Heart right ventricle (tissue), 16 donors: ENCODE results near the gene ANO7. TPM values are rescaled to one million over a fixed set of nuclear protein-coding genes. Genes with fewer than 3 reads are reported as not detected.

ENCODE experiments used
- ATAC-seq, 8 donors: fragments of 200-7000 bp; cut with Tn5 transposase; one replicate each; pipeline ENCODE4 v1.9.1; 2020; ENCODE audit warnings: mild to moderate bottlenecking in 8 of 8, moderate library complexity in 8 of 8, moderate number of reproducible peaks in 1 of 8
- DNase-seq, 2 donors: peaks; one replicate each; pipeline ENCODE4 v3.0.0-alpha.2; 2020
- H3K27ac ChIP-seq, 10 donors: fragments of 200-600 bp; sonication (generic) in 2 of 10; one replicate each; pipeline versions ENCODE4 v1.5.0 to v1.8.0; 2020 to 2022; ENCODE audit warnings: mild to moderate bottlenecking in 3 of 10
- H3K27me3 ChIP-seq, 7 donors: fragments of 200-600 bp; one replicate each; pipeline ENCODE4 v1.8.0; 2021 to 2022; ENCODE audit warnings: mild to moderate bottlenecking in 2 of 7
- H3K36me3 ChIP-seq, 9 donors: fragments of 200-600 bp; sonication (generic) in 1 of 9; one replicate each; pipeline versions ENCODE4 v1.5.0 to v1.8.0; 2020 to 2022; ENCODE audit warnings: mild to moderate bottlenecking in 2 of 9
- H3K4me1 ChIP-seq, 9 donors: fragments of 200-600 bp; sonication (generic) in 1 of 9; one replicate each; pipeline versions ENCODE4 v1.5.0 to v1.8.0; 2020 to 2022; ENCODE audit warnings: mild to moderate bottlenecking in 4 of 9
- H3K4me3 ChIP-seq, 10 donors: fragments of 200-600 bp; sonication (generic) in 2 of 10; one replicate each; pipeline versions ENCODE4 v1.5.0 to v1.8.0; 2020 to 2022; ENCODE audit warnings: mild to moderate bottlenecking in 7 of 10, moderate library complexity in 2 of 10
- H3K9me3 ChIP-seq, 11 donors: fragments of 200-600 bp in 10 of 11; sonication (generic) in 2 of 11; one replicate each; pipeline versions ENCODE4 v1.5.0 to v1.8.0; 2013 to 2022; ENCODE audit warnings: mild to moderate bottlenecking in 2 of 11, control low read depth in 1 of 11, moderate library complexity in 1 of 11
- WGBS, 2 donors: extraction: QIAGEN DNeasy Blood & Tissue Kit; methylation state at CpG; one replicate each; pipeline ENCODE4 v1.1.7; 2013; ENCODE audit warnings: inconsistent platforms in 1 of 2; 5-methylcytosine and 5-hydroxymethylcytosine counted together
- intact Hi-C, 10 donors: fragments of 100-400 bp; cut with DNase I; formaldehyde crosslinking; loops; one replicate each; pipeline versions ENCODE4 v1.11.1 to v1.14.2; 2022
- polyA plus RNA-seq, 2 donors: library from polyadenylated mRNA; stranded (reverse); fragments of 200-250 nt; gene quantifications; one replicate each; pipeline ENCODE4 v1.2.3, GENCODE V29; 2013
- total RNA-seq, 10 donors: library from RNA; stranded (reverse); fragmentation: NEBNext Ultra II Directional in 3 of 10; extraction: Animal tissue kit (Norgen Biotek cat#: 25700) in 3 of 10; gene quantifications; one replicate each; pipeline versions ENCODE4 v1.2.1 to v1.2.4, GENCODE V29; 2021 to 2023
- TF ChIP-seq, protein P1 (sequence below), 9 donors: fragments of 200-600 bp; sonication (generic) in 2 of 9; IDR thresholded peaks; one replicate each; pipeline versions ENCODE4 v1.5.0 to v1.8.0; 2021 to 2022; ENCODE audit warnings: antibody characterized with exemption in 9 of 9, mild to moderate bottlenecking in 5 of 9, moderate library complexity in 1 of 9
- donor health status: Arrhythmogenic right ventricular cardiomyopathy.
- donor health status: ischemic (EF 13 %, LVEDD 7.1; RV severe dilation, severe dysfunction).
- donor health status: healthy with polysubstance abuse.
- donor health status: DM: no; HTN: yes; CAD: no.
- donor health status: DM: no; HTN: no; CAD: no.
- donor health status: ischemic (EF 25% LVEDD 6.9; RV normal size, moderate dysfunction).
- donor health status: ischemic (EF 25% LVEDD 5.7; RV mildly dilated, moderate dysfunction).
- donor health status: healthy.
- donor health status: DM: yes; HTN: yes; CAD: no.
- donor health status: Ischemic cardiomyopathy.
- donor health status: ischemic (EF 35%, LVEDD 5.7; RV mildly dilated, moderate dysfunction).
- donor health status: nonischemic (EF 11% LVEDD 7.7; RV severe dilation, severe dysfunction).
- donor health status: DM: yes; HTN: yes; CAD: no.
- donor health status: PGD.
- donor health status: ischemic (EF 29% LVEDD 5.4; RV normal size, mild dysfunction).
- donor health status: nonischemic (EF 23%, LVEDD 6.1; RV moderate dilation, normal function).

Gene ANO7
- total and polyA plus RNA-seq, 12 donors: 0.61 to 3.0 (median 1.6) TPM

DNA sequence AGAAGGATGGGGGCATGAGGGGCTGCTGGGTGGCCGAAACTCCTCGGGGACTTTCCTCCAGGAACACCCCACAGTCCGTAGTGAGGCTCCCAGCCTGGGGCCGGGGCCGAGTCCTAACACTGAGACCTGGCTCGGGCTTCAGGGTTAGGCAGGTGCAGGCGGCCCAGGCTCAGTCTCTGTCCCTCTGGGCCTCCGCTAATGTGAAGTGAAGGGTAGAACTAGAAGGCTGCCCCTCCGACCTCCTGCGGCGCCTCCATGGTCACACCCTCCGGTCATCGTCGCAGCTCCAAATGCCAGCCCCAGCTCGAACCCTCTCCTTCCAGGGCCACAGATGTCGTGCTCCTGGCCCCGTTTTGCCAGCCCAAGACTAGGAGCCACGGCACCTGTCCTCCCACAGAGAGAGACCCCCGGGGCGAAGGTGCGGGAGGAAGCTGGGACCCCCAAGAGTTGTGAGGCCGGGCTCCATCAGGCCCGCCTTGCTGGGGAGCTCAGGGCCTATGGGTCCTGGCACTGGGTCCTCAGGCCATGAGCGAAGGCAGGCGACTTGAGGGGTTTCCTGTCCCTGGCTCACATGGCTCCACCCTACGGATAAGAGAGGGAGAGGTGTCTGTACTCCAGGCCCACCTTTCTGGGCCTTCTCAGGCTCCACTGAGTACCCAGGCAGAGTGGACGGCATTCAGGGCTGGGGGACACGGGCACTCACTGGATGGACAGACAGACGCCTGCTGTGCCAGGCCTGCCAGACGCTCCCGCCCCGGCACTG is 797 bp downstream of the ANO7 start:
- WGBS, 2 donors: 89 to 90% methylated on average over 32 of the region's 32 CpGs
- Histone ChIP-seq H3K4me3 (no peak overlapping the region), H3K36me3 (no peaks in the 10 kb centered on the region), H3K27ac (no peak overlapping the region), H3K9me3 (no peaks in the 10 kb centered on the region), H3K27me3 (peaks cover 0 to 9% (median 0%) of the 10 kb centered on the region in 7 donors), H3K4me1 (no peaks in the 10 kb centered on the region)
- ATAC-seq: no peak
- TF ChIP-seq, protein P1, sequence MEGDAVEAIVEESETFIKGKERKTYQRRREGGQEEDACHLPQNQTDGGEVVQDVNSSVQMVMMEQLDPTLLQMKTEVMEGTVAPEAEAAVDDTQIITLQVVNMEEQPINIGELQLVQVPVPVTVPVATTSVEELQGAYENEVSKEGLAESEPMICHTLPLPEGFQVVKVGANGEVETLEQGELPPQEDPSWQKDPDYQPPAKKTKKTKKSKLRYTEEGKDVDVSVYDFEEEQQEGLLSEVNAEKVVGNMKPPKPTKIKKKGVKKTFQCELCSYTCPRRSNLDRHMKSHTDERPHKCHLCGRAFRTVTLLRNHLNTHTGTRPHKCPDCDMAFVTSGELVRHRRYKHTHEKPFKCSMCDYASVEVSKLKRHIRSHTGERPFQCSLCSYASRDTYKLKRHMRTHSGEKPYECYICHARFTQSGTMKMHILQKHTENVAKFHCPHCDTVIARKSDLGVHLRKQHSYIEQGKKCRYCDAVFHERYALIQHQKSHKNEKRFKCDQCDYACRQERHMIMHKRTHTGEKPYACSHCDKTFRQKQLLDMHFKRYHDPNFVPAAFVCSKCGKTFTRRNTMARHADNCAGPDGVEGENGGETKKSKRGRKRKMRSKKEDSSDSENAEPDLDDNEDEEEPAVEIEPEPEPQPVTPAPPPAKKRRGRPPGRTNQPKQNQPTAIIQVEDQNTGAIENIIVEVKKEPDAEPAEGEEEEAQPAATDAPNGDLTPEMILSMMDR (IDR thresholded peaks at IDR 0.05): no peak
- DNase-seq: no peak
- intact Hi-C loops: no loop called here

DNA sequence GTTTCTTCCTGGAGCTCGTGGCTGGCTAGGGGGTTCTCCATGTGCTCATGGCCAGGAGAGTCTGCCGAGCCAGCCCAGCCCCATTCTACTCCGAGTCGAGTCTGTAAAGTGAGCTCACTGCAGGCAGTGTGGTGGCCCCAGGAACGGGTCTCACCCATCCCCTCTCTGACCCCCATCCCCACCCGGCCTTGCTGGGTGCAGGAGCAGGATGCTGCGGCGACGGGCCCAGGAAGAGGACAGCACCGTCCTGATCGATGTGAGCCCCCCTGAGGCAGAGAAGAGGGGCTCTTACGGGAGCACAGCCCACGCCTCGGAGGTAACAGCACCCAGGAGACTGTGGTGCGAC is 1.4 kb downstream of the ANO7 start:
- Histone ChIP-seq H3K9me3 (no peaks in the 10 kb centered on the region), H3K4me1 (no peaks in the 10 kb centered on the region), H3K27ac (no peak overlapping the region), H3K27me3 (peaks cover 0 to 9% (median 0%) of the 10 kb centered on the region in 7 donors), H3K4me3 (no peak overlapping the region), H3K36me3 (no peaks in the 10 kb centered on the region)
- TF ChIP-seq, protein P1 (IDR thresholded peaks at IDR 0.05): no peak
- intact Hi-C loops: no loop called here
- DNase-seq (no peak), ATAC-seq (peak in 2 of 8 donors; percentile 20 to 29)
- 80 to 81% methylated on average over 15 of the region's 15 CpGs for WGBS, 2 donors

DNA sequence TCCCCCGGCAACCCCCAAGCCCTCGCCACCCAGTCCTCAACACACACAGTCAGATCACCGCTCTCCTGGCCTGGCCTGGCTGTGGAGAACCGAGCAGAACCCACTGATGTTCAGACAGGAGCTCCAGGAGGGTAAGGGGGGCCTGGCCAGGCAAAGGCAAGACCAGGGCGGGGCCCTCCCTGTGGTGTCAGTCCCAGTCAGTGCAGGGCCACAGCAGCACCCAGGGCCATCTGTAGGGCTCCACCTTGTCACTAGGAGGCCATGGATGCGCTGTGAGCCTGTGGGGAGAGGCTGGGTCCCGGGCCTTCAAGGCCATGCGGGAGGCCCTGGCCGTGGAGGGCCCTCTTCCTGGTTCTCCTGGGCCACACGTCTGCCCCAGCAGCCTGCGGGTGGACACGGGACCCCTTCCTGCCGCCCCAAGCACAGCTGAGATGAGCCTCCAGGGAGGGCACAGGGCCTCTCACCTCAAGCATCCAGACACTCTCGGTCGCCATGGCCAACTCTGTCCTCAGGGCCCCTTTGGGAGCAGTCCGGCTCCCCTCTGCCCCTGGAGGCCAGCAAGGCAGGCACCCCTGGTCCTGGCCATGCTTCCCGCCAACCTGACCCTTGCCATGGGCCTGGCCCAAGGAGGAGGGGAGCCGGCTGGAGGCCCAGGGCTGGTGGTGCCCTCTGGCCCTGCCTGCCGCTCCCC is 2.0 kb downstream of the ANO7 start:
- no peaks in the 10 kb centered on the region for H3K36me3 ChIP-seq
- peak in 1 of 8 donors; percentile 28 for ATAC-seq
- no peaks in the 10 kb centered on the region for H3K9me3 ChIP-seq
- no peak overlapping the region for H3K4me3 ChIP-seq
- TF ChIP-seq, protein P1 (IDR thresholded peaks at IDR 0.05): no peak
- no peaks in the 10 kb centered on the region for H3K4me1 ChIP-seq
- intact Hi-C loops: no loop called here
- WGBS, 2 donors: 83% methylated on average over 18 to 19 of the region's 19 CpGs
- DNase-seq: no peak
- H3K27me3 ChIP-seq: peaks cover 0 to 9% (median 0%) of the 10 kb centered on the region in 7 donors
- H3K27ac ChIP-seq: no peak overlapping the region

DNA sequence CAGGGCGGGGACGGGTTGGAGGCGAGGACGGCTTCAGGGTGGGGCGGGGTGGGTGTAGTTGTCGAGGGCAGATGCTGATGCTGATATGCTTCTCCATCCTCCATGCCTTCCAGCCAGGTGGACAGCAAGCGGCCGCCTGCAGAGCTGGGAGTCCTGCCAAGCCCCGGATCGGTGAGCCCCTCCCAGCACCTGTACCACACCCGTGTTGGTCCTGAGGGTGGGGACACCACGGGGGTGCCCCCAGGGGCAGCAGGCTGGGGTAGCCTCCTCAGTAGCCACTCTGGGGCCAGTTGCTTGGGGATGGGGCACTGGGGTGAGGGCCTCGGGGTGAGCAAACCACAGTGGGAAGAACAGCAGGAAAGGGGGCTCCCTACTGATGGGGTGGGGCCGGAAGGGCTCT is 2.6 kb downstream of the ANO7 start:
- Histone ChIP-seq H3K27me3 (peaks cover 0 to 9% (median 0%) of the 10 kb centered on the region in 7 donors), H3K36me3 (no peaks in the 10 kb centered on the region), H3K4me1 (no peaks in the 10 kb centered on the region), H3K4me3 (no peak overlapping the region), H3K27ac (no peak overlapping the region), H3K9me3 (no peaks in the 10 kb centered on the region)
- DNase-seq: no peak
- TF ChIP-seq, protein P1 (IDR thresholded peaks at IDR 0.05): no peak
- ATAC-seq: peak in 1 of 8 donors; percentile 5
- WGBS, 2 donors: 75 to 84% methylated on average over 14 of the region's 14 CpGs
- intact Hi-C loops: no loop called here
